Endothelial cell of umbilical vein (primary cell): ENCODE results near the gene PRIM1.
"Not testable (repeated sequence)": the region's sequence is repeated elsewhere in the genome, so short reads cannot be mapped to it uniquely, and the experiment has no call there.

Experiments used
- EZH2 ChIP-seq: IDR thresholded peaks from 2 replicates; pipeline ENCODE4 v1.6.1; 2012; ENCODE audit warnings: borderline replicate concordance, low read depth, mild to moderate bottlenecking, moderate library complexity, low read length, inconsistent platforms; ENCODE audit not compliant: severe bottlenecking
- FOS ChIP-seq: IDR thresholded peaks from 2 replicates; pipeline ENCODE4 v1.6.1; 2011; ENCODE audit warnings: mild to moderate bottlenecking, low read length, moderate library complexity, borderline replicate concordance; ENCODE audit not compliant: insufficient read depth
- POLR2A ChIP-seq: IDR thresholded peaks from 2 replicates; pipeline ENCODE4 v1.6.1; 2012; ENCODE audit warnings: low read depth, mild to moderate bottlenecking, control low read depth, low read length
- POLR2AphosphoS5 ChIP-seq: IDR thresholded peaks from 2 replicates; pipeline ENCODE4 v1.6.1; 2012; ENCODE audit warnings: low read depth, mild to moderate bottlenecking, control low read depth, low read length, moderate library complexity; ENCODE audit not compliant: insufficient read depth
- TF ChIP-seq, protein P1 (sequence below), 2 donors: IDR thresholded peaks; 1 replicate in 1 of 2; 2 replicates in 1 of 2; pipeline ENCODE4 v1.5.1; 2011; ENCODE audit warnings: low read length in 2 of 2, mild to moderate bottlenecking in 2 of 2, moderate library complexity in 2 of 2, control low read depth in 1 of 2, inconsistent platforms in 1 of 2, low read depth in 1 of 2; ENCODE audit not compliant: insufficient read depth in 1 of 2; ENCODE audit errors: extremely low read depth in 1 of 2

DNA sequence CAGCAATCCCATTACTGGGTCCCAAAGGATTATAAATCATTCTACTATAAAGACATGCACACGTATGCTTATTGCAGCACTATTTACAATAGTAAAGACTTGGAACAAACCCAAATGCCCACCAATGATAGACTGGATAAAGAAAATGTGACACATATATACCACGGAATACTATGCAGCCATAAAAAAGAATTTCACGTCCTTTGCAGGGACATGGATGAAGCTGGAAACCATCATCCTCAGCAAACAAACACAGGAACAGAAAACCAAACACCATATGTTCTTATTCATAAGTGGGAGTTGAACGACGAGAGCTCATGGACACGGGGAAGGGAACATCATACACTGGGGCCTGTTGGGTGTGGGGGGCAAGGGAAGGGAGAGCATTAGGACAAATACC, 47.2 kb upstream of the PRIM1 start:
- TF ChIP-seq, protein P1, sequence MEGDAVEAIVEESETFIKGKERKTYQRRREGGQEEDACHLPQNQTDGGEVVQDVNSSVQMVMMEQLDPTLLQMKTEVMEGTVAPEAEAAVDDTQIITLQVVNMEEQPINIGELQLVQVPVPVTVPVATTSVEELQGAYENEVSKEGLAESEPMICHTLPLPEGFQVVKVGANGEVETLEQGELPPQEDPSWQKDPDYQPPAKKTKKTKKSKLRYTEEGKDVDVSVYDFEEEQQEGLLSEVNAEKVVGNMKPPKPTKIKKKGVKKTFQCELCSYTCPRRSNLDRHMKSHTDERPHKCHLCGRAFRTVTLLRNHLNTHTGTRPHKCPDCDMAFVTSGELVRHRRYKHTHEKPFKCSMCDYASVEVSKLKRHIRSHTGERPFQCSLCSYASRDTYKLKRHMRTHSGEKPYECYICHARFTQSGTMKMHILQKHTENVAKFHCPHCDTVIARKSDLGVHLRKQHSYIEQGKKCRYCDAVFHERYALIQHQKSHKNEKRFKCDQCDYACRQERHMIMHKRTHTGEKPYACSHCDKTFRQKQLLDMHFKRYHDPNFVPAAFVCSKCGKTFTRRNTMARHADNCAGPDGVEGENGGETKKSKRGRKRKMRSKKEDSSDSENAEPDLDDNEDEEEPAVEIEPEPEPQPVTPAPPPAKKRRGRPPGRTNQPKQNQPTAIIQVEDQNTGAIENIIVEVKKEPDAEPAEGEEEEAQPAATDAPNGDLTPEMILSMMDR (IDR thresholded peaks at IDR 0.05; ENCODE audit: extremely low read depth in 1 of 2, insufficient read depth in 1 of 2, low read depth in 1 of 2, low read length in 2 of 2): not testable (repeated sequence)
- not testable (repeated sequence) for TF ChIP-seq POLR2A, POLR2AphosphoS5, EZH2, FOS
